Activated CD8-positive, alpha-beta memory T cell treated with anti-CD3 and anti-CD28 coated beads for 4 hours (primary cell): ENCODE results near the gene DDX49.
"Not testable (repeated sequence)": the region's sequence is repeated elsewhere in the genome, so short reads cannot be mapped to it uniquely, and the experiment has no call there.

Source experiments
- DNase-seq, 2 donors: peaks; one replicate each; pipeline ENCODE4 v3.0.0-alpha.2; 2020; ENCODE audit warnings: low read depth in 2 of 2

The DDX49 gene

DNA sequence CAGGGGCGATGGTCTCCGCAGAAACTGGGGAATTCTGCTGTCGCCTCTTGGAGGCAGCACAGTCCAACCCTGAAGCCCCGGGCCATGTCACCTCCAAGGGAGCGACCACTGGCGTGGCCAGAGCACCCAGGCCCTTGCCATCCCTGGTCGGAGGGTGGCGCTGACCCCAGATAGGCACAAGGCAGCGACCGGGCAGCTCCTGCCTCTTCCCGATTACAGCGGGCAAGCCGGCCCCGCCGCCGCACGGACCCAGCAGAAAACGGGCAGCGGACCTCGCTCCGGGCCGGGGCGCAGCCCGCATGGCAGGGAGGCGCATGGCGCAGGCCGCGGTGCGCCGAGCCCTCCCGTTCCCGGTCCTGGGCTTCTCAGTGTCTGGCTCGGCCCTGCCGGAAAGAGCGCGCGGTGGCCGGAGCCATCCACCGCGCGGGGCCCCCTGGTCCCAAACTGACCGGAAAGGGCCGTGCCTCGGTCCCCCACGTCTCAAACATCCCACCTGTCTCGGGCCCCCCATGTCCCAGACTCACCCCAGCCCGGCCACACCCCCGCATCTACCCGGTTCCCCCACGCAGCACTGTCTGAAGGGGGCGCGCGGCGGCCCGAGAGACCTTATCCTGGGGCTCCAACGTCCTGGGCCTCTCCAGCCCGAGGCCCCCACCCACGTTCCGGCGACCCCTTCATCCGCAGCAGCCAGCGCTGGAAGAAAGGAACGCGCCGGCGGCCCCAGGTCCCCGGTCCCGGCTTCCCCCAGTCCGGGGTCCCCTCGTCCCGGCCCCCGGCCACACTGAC is 24.3 kb upstream of the DDX49 start:
- DNase-seq = no peak

DNA sequence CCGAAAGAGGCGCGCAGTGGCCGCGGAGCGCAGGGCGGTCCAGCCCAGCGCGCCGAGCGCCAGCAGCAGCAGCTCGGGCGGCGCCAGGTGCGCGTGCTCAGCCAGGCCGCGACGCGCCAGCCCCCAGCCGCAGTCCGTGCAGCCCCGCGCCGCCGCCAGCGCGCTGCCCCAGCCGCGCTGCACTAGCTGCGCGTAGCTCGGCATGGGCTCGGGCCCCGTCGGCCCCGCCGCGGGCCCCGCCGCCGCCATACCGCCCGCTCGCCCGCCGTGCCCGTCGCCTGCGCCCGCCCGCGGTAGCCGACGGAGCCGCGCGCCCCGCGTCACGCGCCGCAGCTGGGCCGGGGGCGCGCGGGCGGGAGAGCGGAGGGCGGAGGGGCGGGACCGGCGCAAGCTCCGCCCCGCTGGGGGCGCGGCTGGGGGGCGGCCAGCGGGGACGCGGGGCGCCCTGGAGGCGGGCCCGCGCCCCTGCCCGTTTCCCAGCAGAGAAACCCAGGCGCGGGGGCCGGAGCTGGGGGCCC is 23.6 kb upstream of the DDX49 start, which contains the start of gene CERS1:
Gene CERS1, minus strand, starts transcription at position 335 of the 518 bp plus-strand sequence. Its CDS starts 86 bp downstream, at position 249.
- DNase-seq = no peak

DNA sequence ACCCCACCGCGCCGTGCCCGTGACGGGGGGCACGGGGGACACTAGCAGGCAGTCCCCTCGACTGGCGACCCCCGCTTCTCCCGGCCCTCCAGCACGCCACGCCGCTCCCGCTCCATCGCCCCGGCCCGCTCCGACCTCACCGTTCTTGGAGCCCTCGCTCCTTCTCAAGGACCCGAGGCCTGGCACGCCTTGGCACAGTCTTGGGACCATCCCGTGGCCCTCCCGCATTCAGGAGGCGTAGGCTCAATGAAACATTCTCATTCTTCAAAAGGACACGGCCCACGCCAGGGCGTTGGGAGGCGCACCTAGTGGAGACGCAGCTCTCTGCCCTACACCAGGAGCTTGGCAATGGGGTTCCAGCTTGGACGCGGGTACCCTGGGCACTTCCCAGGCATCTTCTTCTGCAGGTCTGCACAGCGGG is 23.1 kb upstream of the DDX49 start:
- DNase-seq = no peak

DNA sequence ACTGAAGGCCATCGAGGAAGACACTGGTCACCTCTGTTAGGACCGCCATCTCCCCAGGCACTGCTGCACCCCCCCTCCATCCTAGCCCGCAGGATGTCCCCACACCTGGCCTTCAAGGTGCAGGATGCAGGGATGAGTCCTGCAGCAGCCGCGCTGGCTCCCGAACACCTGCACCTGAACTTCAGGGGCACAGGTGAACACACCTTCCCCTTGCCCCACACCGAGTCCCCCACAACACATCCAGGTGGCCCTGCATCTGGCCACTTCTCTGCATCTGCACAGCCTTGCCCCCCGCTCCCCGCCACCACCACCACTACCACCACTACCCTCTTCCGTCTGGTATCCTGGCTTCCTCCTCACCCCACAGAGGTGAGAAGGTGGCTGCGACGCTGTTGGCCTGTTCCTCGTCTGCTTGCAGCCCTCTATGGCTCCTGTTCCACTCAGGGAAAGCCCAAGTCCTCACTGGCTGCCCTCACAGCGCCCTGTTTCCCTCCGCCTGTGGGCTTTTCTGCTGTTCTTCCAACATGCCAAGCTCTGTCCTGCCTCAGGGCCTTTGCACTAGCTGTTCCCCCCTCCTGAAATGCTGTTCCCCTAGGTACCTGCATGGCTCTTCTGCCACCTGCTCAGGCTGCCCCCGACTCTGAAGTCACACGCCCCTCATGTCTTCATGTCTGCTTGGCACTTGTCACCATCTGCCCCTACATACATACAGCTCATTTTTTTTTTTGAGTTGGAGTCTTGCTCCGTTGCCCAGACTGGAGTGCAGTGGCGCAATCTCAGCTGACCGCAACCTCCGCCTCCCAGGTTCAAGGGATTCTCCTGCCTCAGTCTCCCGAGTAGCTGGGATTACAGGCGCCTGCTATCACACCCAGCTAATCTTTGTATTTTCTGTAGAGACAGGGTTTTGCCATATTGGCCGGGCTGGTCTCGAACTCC is 22.2 kb upstream of the DDX49 start:
- DNase-seq = no peak

DNA sequence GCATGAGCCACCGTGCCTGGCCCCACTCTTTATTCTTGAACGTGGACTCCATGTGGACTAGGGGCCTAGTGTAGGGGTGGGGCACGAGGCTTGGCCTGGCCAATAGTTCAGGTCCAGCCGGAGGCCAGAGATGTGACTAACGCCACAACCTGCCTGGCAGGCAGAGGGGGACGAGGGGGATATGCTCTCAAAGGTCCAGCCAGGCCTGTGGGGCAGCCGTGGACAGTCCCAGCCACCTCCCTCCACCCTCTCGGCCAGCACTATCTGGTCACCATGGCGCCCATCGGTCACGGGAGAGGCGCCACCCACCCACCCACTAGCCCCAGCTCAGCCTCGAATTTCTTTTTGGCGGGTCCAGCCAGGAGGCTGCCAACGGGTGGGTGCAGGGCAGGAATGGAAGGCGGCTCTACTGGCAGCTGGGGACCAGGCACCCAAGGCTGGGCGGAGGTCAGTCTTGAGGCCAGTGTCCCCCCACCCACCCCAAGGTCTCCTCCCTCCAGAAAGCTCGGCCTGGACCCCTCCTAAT is 21.4 kb upstream of the DDX49 start:
- no peak for DNase-seq

DNA sequence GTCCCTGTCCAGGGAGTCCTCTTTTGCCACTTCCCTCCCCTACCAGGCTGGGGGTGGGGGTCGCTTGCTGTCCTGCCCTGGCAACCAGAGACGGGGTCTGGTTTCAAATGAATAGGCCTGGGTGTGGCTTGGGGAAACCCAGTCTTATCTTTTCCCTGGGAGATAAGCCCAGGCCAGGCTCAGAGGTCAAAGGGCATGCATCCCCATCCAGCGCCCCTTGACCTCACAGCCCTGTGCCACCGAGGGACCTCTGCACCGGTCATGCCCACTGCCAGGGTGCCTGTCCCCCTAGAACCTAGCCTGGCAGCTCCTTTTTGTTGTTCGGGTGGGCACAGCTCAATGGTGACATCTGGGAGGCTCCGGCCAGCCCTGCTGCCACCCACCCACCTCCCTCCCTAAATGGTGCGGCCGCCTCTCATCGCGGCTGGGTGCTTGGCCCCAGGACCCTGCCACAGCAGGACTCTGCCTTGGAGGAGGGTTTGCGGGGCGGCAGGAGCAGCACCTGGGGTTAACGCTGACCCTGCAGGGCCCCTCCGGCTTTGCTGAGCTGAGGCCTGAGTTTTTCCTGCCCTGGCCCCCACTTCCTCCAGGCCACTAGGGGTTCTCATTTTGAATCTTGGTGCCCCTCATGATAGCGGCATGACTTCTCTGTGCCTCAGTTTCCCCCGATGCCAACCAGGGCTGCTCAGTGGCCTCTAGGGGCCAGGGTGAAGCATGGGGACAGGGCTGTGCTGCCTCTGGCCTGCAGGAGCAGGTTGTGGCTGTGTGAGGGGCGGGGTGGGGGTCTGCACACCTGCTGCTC is 20.7 kb upstream of the DDX49 start:
- no peak for DNase-seq

DNA sequence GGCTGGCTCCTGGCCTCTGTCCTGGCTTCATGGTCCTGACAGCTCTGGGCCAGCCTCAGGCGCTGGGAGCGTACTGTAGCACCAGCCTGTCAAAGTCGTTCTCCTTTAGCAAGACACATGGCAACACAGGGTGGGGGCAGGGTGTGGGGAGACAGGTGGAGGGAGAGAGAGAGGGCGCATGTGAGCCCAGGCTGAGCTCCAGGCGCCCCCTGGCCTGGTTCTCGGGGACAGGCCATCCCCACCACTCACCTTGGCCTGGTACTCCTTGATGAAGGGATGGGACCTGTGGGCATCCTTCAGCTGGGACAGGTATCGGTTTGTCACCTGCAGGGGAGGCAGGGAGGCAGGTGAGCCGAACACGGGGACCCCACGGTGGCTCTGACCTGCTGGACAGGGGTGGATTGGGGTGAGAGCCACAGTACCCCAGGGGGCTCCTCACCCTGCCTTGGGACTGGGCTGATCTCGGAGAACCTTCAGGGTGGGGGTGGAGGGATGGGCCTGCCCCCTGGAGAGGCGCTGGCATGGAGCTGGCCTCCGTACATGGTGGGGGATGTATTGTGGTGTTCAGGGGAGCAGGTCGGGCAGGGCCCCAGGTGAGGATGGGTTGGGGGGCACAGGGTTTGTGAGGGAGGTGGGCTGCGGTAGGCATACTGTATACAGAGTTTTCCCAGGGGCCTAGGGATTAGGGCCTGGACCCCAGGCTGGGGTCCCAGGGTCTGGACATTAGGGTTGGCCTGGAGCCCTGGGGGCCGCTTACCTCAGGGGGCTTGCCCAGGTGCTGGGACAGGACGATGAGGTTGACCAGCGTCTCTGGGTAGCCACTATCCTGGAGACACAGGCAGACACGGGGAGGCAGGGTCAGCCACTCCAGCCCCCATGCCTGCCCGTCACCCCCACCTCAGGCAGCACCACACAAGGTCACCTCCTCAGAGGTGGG is 19.6 kb upstream of the DDX49 start:
- DNase-seq = no peak

DNA sequence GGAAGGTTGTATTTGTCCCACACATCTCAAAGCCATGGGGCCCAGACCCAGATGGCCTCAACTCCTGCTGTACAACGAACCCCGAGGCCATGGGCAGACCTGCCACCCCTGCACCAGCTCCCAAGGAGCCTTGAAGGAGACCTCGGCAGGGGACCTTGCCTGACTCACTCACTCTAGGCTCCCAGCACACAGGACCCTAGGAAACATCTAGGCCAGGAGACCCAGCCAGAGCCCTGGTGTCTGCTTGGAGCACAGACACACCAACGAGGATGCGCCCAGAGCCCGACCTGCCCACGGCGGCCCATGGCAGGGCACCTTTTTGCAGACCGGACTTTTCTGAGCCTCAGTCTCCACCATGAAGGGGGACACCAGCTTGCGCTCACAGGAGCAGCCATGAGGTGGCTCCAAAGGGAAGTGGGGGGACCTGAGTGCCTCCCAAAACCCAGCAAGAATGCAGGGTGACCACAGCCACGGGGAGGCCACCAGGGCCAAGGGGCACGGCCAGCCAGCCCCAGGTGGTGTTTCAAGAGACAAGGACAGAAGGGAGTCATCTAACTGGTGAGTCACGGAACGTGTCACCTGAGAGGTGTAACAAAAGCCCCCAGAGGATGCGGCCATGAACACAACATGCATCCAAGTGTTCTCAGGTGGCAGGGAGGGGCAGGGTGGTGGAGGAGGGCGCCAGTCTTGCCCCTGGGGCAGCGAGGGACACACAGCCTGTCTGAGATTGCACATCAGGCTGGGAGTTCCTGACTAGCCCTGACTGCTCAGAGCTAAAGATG is 18.6 kb upstream of the DDX49 start:
- no peak for DNase-seq

DNA sequence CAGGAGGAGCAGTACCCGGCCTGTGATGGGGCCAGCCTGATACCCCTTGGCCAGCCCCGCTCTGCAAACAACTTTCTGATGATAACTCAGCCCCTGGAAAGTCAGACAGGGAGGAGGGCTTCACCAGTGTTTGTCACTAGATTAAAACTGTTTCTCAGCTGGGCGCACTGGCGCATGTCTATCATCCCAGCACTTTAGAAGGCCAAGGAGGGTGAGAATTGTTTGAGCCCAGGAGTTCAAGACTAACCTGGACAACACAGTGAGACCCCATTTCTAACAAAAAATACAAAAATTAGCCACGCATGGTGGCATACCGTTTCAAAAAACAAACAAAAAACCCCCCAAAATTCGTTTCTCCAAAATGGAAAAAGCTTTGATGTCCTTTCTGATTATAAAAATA is 18.0 kb upstream of the DDX49 start:
- no peak for DNase-seq

DNA sequence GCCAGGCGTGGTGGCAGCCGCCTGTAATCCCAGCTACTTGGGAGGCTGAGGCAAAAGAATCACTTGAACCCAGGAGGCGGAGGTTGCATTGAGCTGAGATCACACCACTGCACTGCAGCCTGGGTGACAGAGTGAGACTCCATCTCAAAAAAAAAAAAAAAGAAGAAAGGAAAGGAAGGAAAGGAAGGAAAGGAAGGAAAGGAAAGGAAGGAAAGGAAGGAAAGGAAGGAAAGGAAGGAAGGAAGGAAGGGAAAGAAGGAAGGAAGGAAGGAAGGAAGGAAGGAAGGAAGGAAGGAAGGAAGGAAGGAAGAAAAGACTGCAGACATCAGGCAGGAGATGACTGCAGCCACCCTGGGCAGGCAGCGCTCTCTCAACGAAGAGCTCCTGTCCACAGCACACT is 17.0 kb upstream of the DDX49 start:
- not testable (repeated sequence) for DNase-seq

DNA sequence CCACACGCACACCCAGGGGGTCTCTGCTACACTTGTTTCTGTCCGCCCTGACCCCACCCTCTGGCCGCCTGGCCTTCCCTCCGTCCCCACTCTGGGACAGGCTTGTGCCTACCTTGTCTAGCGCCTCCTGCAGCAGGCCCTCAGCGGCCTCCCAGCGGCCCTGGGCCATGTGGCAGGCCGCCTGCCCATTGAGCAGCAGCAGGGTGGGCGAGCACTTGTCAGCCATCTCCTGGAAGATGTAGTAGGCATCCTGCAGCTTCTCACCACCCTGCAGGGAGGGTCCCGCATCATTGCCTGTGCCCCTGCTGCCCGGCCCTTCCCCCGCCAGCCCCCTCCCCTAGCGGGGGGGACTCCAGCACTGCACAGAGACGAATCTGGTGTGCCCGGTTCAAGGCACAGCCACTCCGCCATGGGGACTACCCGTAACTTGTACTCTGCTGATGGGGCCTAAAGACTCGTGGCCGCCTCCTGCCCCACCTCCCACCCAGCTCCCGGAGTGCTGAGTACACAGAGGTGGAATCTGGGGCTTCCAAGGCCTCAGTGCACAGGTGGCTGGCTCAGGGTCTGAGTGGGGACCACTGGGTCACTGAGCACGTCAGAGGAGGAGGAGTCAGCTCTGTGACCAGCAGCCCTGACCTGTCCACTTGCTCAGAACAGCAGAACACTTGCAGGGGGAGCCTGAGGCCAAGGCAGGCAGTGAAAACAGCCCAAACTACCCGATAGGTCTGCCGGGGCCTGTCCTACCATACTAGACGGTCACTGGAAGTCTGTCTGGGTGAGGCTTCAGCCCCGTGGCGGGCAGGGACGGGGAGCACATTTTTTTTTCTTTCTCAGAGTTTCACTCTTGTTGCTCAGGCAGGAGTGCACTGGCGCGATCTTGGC is 16.1 kb upstream of the DDX49 start:
- no peak for DNase-seq

DNA sequence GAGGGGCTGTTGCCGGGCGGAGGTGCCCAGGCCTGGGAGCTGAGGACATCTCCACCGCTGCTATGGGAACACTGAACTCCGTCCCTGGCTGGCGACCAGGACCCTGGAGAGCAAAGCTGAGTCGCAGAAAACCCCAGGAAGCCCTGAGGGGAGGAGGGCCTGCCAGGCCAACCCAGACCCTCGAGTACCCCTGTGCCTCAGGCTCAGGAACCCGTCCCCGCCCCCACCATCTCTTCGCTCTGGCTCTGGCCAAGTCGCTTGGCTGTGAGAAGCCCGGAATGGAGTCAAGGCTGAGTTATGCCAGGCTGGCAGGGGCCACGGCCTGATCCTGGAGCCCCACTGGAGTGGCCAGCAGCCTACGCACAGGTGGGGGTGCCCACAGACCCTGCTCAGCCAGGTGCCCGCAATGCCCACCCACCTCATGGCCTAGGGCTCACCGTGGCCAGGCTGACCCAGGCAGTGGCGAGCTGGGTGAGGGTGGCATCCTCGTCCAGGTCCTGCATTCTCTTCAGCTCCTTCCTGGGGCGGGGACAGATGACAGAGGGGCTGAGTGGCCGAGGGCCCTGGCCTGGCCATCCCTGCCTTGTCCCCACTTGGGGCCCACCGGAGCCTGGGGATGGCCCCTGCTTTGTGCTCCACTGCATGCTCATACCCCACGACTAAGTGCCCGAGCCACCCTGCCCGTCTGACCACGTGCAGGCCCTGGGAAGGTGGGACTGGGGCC is 15.0 kb upstream of the DDX49 start:
- no peak for DNase-seq

DNA sequence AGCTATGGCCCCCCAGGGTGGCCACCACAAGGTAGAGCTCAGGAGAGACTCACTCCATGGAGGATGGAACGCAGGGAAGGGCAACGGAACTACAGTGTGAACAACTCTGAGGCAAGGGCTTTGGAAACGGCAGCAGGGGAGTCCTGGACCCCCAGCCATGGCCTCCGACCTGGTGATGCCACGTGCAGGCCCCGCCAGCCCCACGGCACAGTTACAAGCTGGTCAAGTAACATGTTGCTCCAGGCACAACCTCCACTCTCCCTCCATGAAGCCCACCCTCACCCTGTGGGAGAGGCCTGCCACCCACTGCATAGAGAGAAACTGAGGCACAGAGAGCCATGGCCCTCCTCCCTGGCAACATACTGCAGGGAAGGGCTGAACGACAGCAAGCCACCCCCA is 14.5 kb upstream of the DDX49 start:
- no peak for DNase-seq

DNA sequence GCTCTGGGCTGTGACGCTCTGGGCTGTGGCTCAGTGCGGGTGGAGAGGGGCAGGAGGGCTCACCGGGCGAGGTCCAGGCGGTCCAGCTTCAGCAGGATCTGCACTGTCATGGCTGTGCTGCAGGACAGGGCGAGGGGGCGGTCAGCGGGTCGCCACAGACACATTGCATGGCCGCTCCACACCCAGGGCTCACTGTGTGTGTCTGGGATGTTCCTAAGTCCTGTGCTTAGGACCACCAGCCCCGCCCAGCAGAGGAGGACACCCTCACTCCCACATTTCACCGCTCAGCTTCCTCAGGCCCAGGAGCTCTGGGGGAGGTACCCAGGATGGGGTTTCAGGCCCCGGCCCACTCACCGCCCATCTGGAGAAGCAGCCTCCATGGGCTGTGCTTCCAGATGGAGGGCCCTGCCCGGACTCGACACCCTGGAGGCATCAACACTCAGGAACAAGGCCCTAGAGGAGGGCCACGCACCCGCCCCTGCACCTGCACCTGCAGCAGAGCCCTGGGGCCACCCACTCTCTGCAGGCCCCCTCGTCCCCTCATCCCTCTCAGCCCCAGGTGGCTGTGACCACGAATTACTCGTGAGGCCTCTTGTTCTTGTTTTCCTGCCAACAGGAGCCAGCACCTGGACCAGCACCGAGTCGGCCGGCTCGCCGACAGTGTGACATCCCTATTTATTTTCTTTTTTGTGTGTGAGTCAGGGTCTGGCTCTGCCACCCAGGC is 13.8 kb upstream of the DDX49 start:
- no peak for DNase-seq

DNA sequence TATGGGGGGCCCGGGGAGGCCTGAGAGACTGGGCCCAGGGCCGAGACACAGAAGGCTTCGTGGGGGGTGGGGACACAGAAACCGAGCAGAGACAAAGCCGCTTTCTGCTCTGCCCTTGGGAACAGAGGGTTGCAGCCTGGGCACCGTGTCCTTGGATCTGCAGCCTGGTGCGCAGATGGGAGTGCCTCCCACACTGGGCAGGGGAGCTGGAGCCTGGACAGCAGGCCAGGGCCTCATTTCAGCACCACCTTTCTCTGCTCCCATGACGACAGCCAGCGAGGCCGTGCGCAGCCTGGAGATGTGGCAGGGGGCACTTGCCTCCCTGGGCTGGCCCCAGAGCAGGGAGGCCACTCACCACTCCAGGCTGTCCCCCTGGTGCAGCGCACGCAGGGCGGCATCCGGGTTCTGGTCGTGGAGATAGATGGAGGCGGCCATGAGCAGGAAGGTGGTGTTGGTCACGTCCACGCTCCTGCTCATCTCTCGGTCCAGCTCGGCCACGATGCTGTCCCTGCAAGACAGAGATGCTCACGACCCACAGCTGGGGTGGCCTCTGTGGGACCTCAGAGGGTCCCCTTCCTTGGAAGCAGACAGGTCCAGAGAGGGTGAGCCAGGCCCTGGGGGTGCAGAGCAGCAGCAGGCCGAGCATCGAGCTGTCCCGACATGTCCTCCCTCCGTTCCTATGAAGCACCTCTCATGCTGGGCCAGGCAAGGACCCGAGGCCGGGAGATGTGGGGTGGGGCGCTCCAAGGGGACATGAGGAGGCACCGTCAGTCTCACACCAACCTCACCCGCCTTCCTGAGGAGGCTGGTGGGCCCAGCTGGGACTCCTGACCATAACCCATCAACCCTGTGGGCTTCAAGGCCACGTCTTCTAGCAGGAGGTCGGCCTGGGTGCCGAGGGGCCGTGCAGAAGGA is 12.7 kb upstream of the DDX49 start:
- no peak for DNase-seq
